Endothelial cell of umbilical vein (primary cell): ENCODE measurements around the gene RAD51B. TPM values are rescaled to one million over a fixed set of nuclear protein-coding genes. Genes with fewer than 3 reads are reported as not detected.

ENCODE experiments used
- BruUV-seq: library from RNA; stranded (reverse); fragments of 400-500 nt; replicated peaks from 2 replicates; lab custom pipeline; 2021; lab: Mats Ljungman, UMichigan
- CTCF ChIA-PET: fragments of 300-600, 350-600 bp; sonication (Branson Sonifier 250); formaldehyde crosslinking; loops from one replicate; lab custom pipeline; 2021; ENCODE audit warnings: antibody characterized with exemption, inconsistent platforms; lab: Charles Lee
- POLR2A ChIA-PET: fragments of 300-600, 350-600 bp; sonication (Branson Sonifier 250); formaldehyde crosslinking; loops from one replicate; lab custom pipeline; 2021; ENCODE audit warnings: antibody characterized with exemption, inconsistent platforms; lab: Charles Lee
- DNase-seq: peaks from one replicate; pipeline ENCODE4 v3.0.0-alpha.2; 2011; ENCODE audit warnings: low read depth, low spot score
- FAIRE-seq: peaks from 2 replicates; lab custom pipeline; 2011; peaks lifted over from hg19 to GRCh38; lab: Jason Lieb, UNC
- H2AFZ ChIP-seq: 2 replicates; pipeline ENCODE4 v1.6.0; 2012; ENCODE audit warnings: low read depth, low read length, control low read depth, inconsistent platforms
- H3K27ac ChIP-seq: 2 replicates; pipeline ENCODE4 v1.5.1; 2011; ENCODE audit warnings: low read depth, mild to moderate bottlenecking, control low read depth, low read length, moderate library complexity; ENCODE audit not compliant: insufficient read depth
- H3K27me3 ChIP-seq, 2 experiments: 2 replicates each; pipeline versions ENCODE4 v1.6.0 to v1.6.1; 2011; ENCODE audit warnings: low read length in 2 of 2, mixed read lengths in 1 of 2; ENCODE audit not compliant: control insufficient read depth in 2 of 2, insufficient read depth in 2 of 2
- H3K36me3 ChIP-seq, 2 experiments: 2 replicates in 1 of 2; 3 replicates in 1 of 2; pipeline ENCODE4 v1.5.1; 2011; ENCODE audit warnings: low read length in 2 of 2, mild to moderate bottlenecking in 1 of 2, moderate library complexity in 1 of 2; ENCODE audit not compliant: control insufficient read depth in 2 of 2, insufficient read depth in 2 of 2; ENCODE audit errors: extremely low read depth in 1 of 2
- H3K4me1 ChIP-seq: 3 replicates; pipeline ENCODE4 v1.5.1; 2011; ENCODE audit warnings: mild to moderate bottlenecking, low read length; ENCODE audit not compliant: control insufficient read depth, insufficient read depth; ENCODE audit errors: extremely low read depth
- H3K4me2 ChIP-seq: 2 replicates; pipeline ENCODE4 v1.6.1; 2011; ENCODE audit warnings: low read length, control low read depth, mixed read lengths; ENCODE audit not compliant: insufficient read depth
- H3K4me3 ChIP-seq, 3 experiments: fragments of 200-600 bp in 1 of 3; sonication (generic), shearing (Covaris generic) in 1 of 3; replicated peaks in 1 of 3; 2 replicates each; pipeline ENCODE4 v1.5.1; 2011 to 2016; ENCODE audit warnings: control low read depth in 3 of 3, low read length in 3 of 3, mild to moderate bottlenecking in 2 of 3, inconsistent platforms in 1 of 3, low read depth in 1 of 3, moderate library complexity in 1 of 3; ENCODE audit not compliant: insufficient read depth in 1 of 3
- H3K79me2 ChIP-seq: 2 replicates; pipeline ENCODE4 v1.6.0; 2012; ENCODE audit warnings: low read length, inconsistent platforms; ENCODE audit not compliant: control insufficient read depth, insufficient read depth
- H3K9ac ChIP-seq: replicated peaks from 2 replicates; pipeline ENCODE3; 2011; ENCODE audit warnings: low read length, control low read depth; ENCODE audit not compliant: insufficient read depth; ENCODE audit errors: extremely low read depth
- H3K9me1 ChIP-seq: replicated peaks from 3 replicates; pipeline ENCODE4 v1.6.0; 2011; ENCODE audit warnings: mild to moderate bottlenecking, low read length; ENCODE audit not compliant: control insufficient read depth, insufficient read depth; ENCODE audit errors: extremely low read depth
- H3K9me3 ChIP-seq: replicated peaks from 2 replicates; pipeline ENCODE4 v1.5.1; 2012; ENCODE audit warnings: low read length, inconsistent platforms; ENCODE audit not compliant: control insufficient read depth, insufficient read depth
- H4K20me1 ChIP-seq: replicated peaks from 2 replicates; pipeline ENCODE3; 2011; ENCODE audit warnings: mild to moderate bottlenecking, low read length; ENCODE audit not compliant: control insufficient read depth, insufficient read depth; ENCODE audit errors: extremely low read depth
- CTCF ChIP-seq, 2 donors: IDR thresholded peaks; 1 replicate in 1 of 2; 2 replicates in 1 of 2; pipeline ENCODE4 v1.5.1; 2011; ENCODE audit warnings: low read length in 2 of 2, mild to moderate bottlenecking in 2 of 2, moderate library complexity in 2 of 2, control low read depth in 1 of 2, inconsistent platforms in 1 of 2, low read depth in 1 of 2; ENCODE audit not compliant: insufficient read depth in 1 of 2; ENCODE audit errors: extremely low read depth in 1 of 2
- EZH2 ChIP-seq: IDR thresholded peaks from 2 replicates; pipeline ENCODE4 v1.6.1; 2012; ENCODE audit warnings: borderline replicate concordance, low read depth, mild to moderate bottlenecking, moderate library complexity, low read length, inconsistent platforms; ENCODE audit not compliant: severe bottlenecking
- FOS ChIP-seq: IDR thresholded peaks from 2 replicates; pipeline ENCODE4 v1.6.1; 2011; ENCODE audit warnings: mild to moderate bottlenecking, low read length, moderate library complexity, borderline replicate concordance; ENCODE audit not compliant: insufficient read depth
- GATA2 ChIP-seq: IDR thresholded peaks from 2 replicates; pipeline ENCODE4 v1.7.0; 2011; ENCODE audit warnings: low read depth, mild to moderate bottlenecking, moderate library complexity, mixed read lengths, low read length; ENCODE audit not compliant: insufficient read length, insufficient read depth
- JUN ChIP-seq: IDR thresholded peaks from 2 replicates; pipeline ENCODE4 v1.6.1; 2011; ENCODE audit warnings: borderline replicate concordance, low read depth; ENCODE audit not compliant: insufficient read length, insufficient read depth
- MAX ChIP-seq: IDR thresholded peaks from 2 replicates; pipeline ENCODE4 v1.6.1; 2011; ENCODE audit not compliant: insufficient read depth, insufficient read length
- MYC ChIP-seq: IDR thresholded peaks from one replicate; pipeline ENCODE4 v1.6.1; 2011; ENCODE audit warnings: mild to moderate bottlenecking, low read depth, low read length
- POLR2A ChIP-seq: IDR thresholded peaks from 2 replicates; pipeline ENCODE4 v1.6.1; 2012; ENCODE audit warnings: low read depth, mild to moderate bottlenecking, control low read depth, low read length
- POLR2AphosphoS5 ChIP-seq: IDR thresholded peaks from 2 replicates; pipeline ENCODE4 v1.6.1; 2012; ENCODE audit warnings: low read depth, mild to moderate bottlenecking, control low read depth, low read length, moderate library complexity; ENCODE audit not compliant: insufficient read depth
- dilution Hi-C: fragments of 300-500 bp; cut with MboI; formaldehyde crosslinking; loops from one replicate; pipeline ENCODE4 v1.15.0; 2019; ENCODE audit warnings: low sequenced_read_pairs; ENCODE audit not compliant: extremely low pct_ligation_motif_present
- intact Hi-C: fragments of 100-400 bp; cut with micrococcal nuclease; formaldehyde crosslinking; loops from one replicate; pipeline ENCODE4 v1.10.0; 2022
- polyA plus RNA-seq, 4 experiments: library from polyadenylated mRNA; depleted of rRNA in 3 of 4; stranded (reverse) in 3 of 4; unstranded in 1 of 4; fragments of >200 nt; gene quantifications; 2 replicates each; pipeline versions ENCODE4 v1.2.1 to v1.2.3, GENCODE V29; 2011 to 2012; ENCODE audit warnings: missing spikeins in 1 of 4
- total RNA-seq: library from RNA; stranded (reverse); gene quantifications from 2 replicates; pipeline ENCODE4 v1.2.3, GENCODE V29; 2021

Gene RAD51B
- total and polyA plus RNA-seq, 2 donors (not counting 3 experiments of a cell fraction or from before 2014, with no cell fraction given): 3.9 to 19.0 TPM

- dilution Hi-C loops: no loop called here
- FAIRE-seq: no peak
- H3K27ac ChIP-seq: no peak overlapping the region
- intact Hi-C loops: no loop called here
- no peaks in the 10 kb centered on the region for H4K20me1 ChIP-seq
- H3K4me1 ChIP-seq: no peaks in the 10 kb centered on the region
- H3K9ac ChIP-seq: no peak overlapping the region
- TF ChIP-seq MYC (no peak), POLR2AphosphoS5 (no peak), MAX (no peak), FOS (no peak), EZH2 (no peak), CTCF (IDR thresholded peaks at IDR 0.05; ENCODE audit: extremely low read depth in 1 of 2, insufficient read depth in 1 of 2, low read depth in 1 of 2, low read length in 2 of 2) (no peak), JUN (no peak), POLR2A (no peak), GATA2 (no peak)
- no peaks in the 10 kb centered on the region for H3K9me3 ChIP-seq
- CTCF ChIA-PET: interaction anchor here (1.2 kb wide), 1 partner anchor 12 kb away, joined by 3 read pairs; no protein-coding TSS in a partner anchor
- H3K4me3 ChIP-seq: no peak overlapping the region
- BruUV-seq: no TSS peak
- no peak overlapping the region for H2AFZ ChIP-seq
- H3K79me2 ChIP-seq: no peaks in the 10 kb centered on the region
- POLR2A ChIA-PET: no interaction called here
- H3K27me3 ChIP-seq: no peaks in the 10 kb centered on the region
- H3K9me1 ChIP-seq: no peaks in the 10 kb centered on the region
- no peak overlapping the region for H3K4me2 ChIP-seq
- no peak for DNase-seq
- H3K36me3 ChIP-seq: no peaks in the 10 kb centered on the region
Observed at GRCh38 chr14:67963960-67964812, 144.6 kb downstream of the RAD51B start.
